Frontal cortex (tissue), 4 donors: Measurements from ENCODE around the gene LPIN3. TPM values are rescaled to one million over a fixed set of nuclear protein-coding genes. Genes with fewer than 3 reads are reported as not detected.

Experiments
- DNase-seq, 2 donors: peaks; one replicate each; pipeline ENCODE4 v3.0.0; 2012; ENCODE audit warnings: low spot score in 2 of 2
- FAIRE-seq: peaks from 2 replicates; lab custom pipeline; 2012; peaks lifted over from hg19 to GRCh38; lab: Jason Lieb, UNC
- total RNA-seq: library from RNA; depleted of rRNA; stranded (reverse); fragments of >200 nt; gene quantifications from one replicate; pipeline ENCODE4 v1.2.3, GENCODE V29; 2014
- donor health status: control.
- donor health status: control.
- donor health status: control.

The LPIN3 gene
- total RNA-seq, 1 donor from 2014 or later = 0.41 TPM

GRCh38 chr20:41317546-41318270, 22.9 kb upstream of the LPIN3 start, which contains the start of gene ZHX3:
Gene ZHX3 (minus strand): TSS chr20:41317731. CDS start chr20:41204916, 112,815 bp downstream.
- FAIRE-seq = no peak

GRCh38 chr20:41318271-41318649, 22.4 kb upstream of the LPIN3 start:
- DNase-seq (no peak), FAIRE-seq (no peak)

More at GRCh38 chr20:41317546-41318270, 22.9 kb upstream of the LPIN3 start, which contains the start of gene ZHX3:
- peak; percentile 98 to 99 for DNase-seq

GRCh38 chr20:41320441-41320840, 20.2 kb upstream of the LPIN3 start:
- FAIRE-seq = no peak
- DNase-seq = no peak

- DNase-seq (no peak), FAIRE-seq (no peak)
Observed at GRCh38 chr20:41320976-41321375, 19.6 kb upstream of the LPIN3 start.

- FAIRE-seq (no peak), DNase-seq (no peak)
Observed at GRCh38 chr20:41327178-41327577, 13.4 kb upstream of the LPIN3 start.

GRCh38 chr20:41329435-41330342, 10.9 kb upstream of the LPIN3 start:
- peak in 1 of 2 donors; percentile 54 for DNase-seq
- FAIRE-seq = no peak

GRCh38 chr20:41330343-41330720, 10.3 kb upstream of the LPIN3 start:
- DNase-seq (no peak), FAIRE-seq (no peak)

GRCh38 chr20:41330941-41331340, 9.7 kb upstream of the LPIN3 start:
- DNase-seq (no peak), FAIRE-seq (no peak)

- no peak for DNase-seq
- FAIRE-seq = no peak
Observed at GRCh38 chr20:41331731-41332130, 8.9 kb upstream of the LPIN3 start.

GRCh38 chr20:41334036-41334435, 6.6 kb upstream of the LPIN3 start:
- DNase-seq (no peak), FAIRE-seq (no peak)

GRCh38 chr20:41334443-41335421, 5.9 kb upstream of the LPIN3 start:
- FAIRE-seq = no peak
- DNase-seq = no peak

- FAIRE-seq (no peak), DNase-seq (no peak)
Observed at GRCh38 chr20:41335591-41335990, 5.0 kb upstream of the LPIN3 start.

- DNase-seq (no peak), FAIRE-seq (no peak)
Observed at GRCh38 chr20:41336711-41337492, 3.7 kb upstream of the LPIN3 start.

GRCh38 chr20:41339957-41340326, 679 bp upstream of the LPIN3 start:
- DNase-seq (peak; percentile 75 to 85), FAIRE-seq (no peak)

- no peak for FAIRE-seq
- DNase-seq = no peak
Observed at GRCh38 chr20:41342474-41343464, 2.1 kb downstream of the LPIN3 start.

- FAIRE-seq (no peak), DNase-seq (no peak)
Observed at GRCh38 chr20:41344477-41344876, 3.9 kb downstream of the LPIN3 start.

GRCh38 chr20:41344938-41345728, 4.5 kb downstream of the LPIN3 start:
- FAIRE-seq (no peak), DNase-seq (no peak)
